AG08396 (cell line): ENCODE results near the gene CCL4L2.
"Not testable (repeated sequence)": the region's sequence is repeated elsewhere in the genome, so short reads cannot be mapped to it uniquely, and the experiment has no call there.

Source experiments
- DNase-seq: peaks from one replicate; pipeline ENCODE4 v3.0.0; 2012; ENCODE audit warnings: low spot score, mixed read lengths

Gene CCL4L2

DNA sequence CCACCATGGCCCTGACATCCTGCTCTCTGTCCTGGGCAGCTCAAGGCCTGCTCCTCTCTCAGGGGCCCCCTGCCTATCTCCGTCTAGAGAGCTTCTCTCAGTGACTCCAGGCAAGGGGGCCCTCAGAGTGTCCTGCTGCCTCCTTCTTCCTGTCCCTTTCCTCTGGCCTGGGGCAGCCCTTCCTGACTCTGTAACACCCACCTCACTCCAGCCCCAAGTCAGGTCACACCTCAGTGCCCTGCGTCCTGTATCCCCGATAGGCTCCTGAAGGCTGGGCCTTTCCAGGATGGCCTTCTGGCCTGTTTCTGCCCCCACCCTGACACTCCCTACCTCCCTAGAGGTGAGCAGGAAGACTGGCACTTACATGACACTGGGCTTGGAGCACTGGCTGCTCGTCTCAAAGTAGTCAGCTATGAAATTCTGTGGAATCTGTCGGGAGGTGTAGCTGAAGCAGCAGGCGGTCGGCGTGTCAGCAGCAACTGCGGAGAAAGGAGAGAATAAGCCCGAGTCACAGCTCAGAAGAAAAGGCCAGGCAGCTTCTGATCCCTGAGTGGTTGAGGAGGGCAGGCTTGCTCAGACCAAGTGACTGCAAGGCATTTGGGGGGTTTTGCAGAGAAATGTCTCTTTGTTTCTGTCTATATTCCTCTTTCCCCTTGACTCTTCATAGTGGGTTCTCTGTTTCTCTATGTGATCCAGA lies 15.3 kb upstream of the CCL4L2 start:
- DNase-seq, result no peak

- no peak for DNase-seq
Observed at GRCh38 chr17:36196131-36196486, 14.8 kb upstream of the CCL4L2 start.

DNA sequence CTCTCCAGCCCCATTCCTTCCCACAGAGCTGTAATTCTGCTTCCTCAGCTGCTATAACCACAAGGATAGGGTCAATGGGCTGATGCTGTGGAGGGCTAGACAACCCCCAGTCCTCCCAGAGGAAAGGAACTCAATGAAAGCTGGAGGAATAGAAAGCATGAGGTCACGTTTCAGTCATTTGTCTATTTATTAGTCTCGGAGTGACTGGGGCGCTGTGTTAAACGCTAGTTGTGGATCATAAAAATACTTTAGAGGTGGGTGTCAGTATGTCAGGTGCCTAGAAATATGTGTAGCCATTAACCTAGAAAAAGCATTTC lies 13.5 kb upstream of the CCL4L2 start:
- no peak for DNase-seq

DNA sequence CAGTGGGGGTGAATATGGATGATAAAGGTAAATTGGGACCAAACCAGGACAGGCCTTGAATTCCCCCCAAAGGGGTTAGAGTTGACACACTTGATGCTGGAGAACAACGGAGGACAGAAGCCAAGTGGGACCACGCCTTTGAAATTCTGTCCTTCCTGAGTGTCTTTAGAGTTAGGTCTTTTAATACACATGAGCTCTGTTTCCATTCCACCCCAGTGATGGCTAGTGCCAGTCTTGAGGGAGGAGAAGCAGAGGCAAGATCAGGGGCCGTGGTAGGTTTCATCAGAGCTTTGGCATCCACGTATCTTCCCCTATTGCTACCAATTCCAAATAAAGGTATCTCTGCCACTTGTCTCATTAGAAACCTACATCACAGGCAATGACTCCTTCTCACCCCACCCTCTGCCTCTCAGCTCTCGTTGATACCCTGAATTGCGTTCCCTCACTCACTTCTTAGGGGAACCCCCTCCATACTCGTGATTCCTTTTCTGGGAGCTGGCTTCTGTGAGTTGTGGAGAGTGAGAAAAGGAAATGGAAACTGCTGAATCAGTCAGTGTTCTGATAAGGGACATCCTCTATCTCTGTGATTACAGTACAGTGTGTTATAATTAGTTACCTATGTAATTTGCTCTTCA lies 11.9 kb upstream of the CCL4L2 start:
- DNase-seq, result no peak

GRCh38 chr17:36201102-36201501 lies 9.8 kb upstream of the CCL4L2 start:
- not testable (repeated sequence) for DNase-seq

GRCh38 chr17:36201506-36201905 lies 9.4 kb upstream of the CCL4L2 start:
- DNase-seq, result not testable (repeated sequence)

GRCh38 chr17:36203335-36203734 lies 7.5 kb upstream of the CCL4L2 start:
- no peak for DNase-seq

DNA sequence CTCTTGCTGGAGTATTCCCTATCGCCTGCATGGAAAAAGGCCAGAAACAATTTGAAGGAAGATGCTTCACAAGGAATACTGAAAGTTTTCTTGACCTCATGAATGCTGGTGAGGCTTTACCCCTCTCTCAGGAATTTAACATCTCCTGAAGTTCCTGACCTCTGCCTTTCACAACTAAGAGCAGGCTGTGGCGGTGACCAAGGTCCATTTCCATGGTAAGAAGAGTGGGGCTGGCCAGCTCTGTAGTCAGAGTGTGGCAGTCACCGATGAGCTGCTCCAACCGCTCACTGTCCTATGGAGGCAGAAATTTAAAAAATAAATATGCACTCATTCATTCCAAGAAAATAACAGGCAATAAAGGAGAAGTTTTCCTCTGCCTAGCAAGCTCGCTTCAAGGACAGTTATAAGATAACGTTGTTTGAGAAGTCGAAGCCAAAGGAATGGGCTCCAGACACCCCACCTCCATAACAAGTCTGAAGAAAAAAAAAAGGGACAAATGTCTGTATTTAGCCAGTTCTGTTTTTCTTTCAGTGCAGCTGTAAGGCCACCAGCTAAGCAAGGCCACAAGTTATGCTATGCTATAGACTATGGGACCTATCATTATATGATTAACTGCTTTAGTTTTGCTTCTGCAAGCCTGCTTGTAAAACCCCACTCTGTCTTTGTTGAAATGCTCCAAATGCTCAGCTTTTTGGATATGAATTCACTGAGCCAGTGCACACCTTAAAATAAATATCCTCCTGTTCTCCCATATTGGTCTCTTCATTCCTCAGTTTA lies 6.0 kb upstream of the CCL4L2 start:
- no peak for DNase-seq

- no peak for DNase-seq
Observed at GRCh38 chr17:36205637-36206485, 5.0 kb upstream of the CCL4L2 start.

- not testable (repeated sequence) for DNase-seq
Observed at GRCh38 chr17:36206486-36206821, 4.4 kb upstream of the CCL4L2 start.

GRCh38 chr17:36207383-36207782 lies 3.5 kb upstream of the CCL4L2 start:
- not testable (repeated sequence) for DNase-seq

- DNase-seq, result no peak
Observed at GRCh38 chr17:36209575-36209974, 1.3 kb upstream of the CCL4L2 start.

DNA sequence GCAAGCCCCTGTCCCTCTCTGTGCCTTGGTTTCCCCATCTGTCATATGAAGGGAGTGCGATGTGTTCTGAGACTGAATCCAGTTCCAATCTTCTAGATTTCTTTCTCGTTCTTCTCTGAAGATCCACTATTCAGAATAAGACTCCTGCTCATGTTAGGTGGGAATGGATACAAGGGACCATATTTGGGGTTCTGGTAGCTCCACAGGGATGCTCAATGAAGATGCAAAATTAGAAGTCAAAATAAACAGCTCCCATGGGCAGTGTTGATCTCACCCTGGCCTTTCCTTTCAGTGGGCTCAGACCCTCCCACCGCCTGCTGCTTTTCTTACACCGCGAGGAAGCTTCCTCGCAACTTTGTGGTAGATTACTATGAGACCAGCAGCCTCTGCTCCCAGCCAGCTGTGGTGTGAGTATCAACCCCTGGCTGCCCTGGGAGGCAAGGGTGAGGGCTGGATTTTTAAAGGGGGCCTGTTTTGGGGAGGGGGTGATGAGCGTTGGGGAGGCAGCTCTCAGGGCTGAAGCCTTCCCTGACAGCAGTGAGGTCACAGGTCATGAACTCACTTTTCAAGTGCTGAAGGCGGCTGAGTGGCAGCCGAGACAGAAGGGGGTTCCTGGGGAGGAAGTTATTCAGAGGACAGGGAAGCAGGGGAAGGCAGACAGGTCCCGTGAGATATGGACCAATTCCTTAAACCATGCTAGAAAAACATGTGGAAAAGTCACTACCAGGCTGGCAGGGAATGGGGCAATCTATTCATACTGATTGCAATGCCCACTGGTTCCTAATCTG lies 815 bp downstream of the CCL4L2 start:
- not testable (repeated sequence) for DNase-seq

- no peak for DNase-seq
Observed at GRCh38 chr17:36212272-36212605, 1.4 kb downstream of the CCL4L2 start.

DNA sequence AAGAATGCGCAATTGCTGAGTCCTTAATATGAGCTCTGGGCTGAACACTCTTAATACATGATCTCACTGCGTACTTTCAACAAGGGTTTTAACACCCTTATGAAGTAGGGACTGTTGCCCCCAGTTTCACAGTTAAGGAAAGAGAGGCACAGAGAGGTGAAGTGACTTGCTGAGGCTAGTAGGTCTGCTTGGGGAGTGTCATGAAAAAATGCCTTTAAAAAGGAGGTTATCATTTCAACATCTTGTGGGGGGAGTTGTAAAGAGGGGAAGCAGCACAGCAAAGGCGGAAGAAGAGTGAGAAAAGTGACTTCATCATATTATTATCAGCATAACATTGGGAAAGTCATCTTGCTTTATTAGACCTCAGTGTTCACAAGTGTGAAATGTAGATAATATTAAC lies 2.1 kb downstream of the CCL4L2 start:
- DNase-seq, result no peak

DNA sequence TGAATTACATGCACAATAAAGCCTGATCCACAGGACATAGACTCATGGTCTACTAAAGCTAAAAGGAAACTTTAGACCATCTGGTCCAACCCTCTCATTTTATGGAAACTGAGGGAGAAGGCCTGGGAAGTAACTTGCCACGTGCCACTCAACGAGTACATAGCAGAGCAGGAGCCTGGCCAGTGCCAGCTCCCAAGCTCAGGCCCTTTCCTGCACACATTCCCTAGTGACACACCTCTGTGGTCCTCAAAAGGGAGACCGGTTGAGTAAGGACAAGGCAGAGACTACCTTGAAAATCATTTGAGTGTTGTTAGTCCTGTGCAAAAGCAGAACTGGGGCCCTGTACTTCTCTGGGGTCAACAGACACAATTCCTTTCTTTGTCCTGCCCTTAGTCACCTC lies 2.8 kb downstream of the CCL4L2 start:
- no peak for DNase-seq

- DNase-seq, result no peak
Observed at GRCh38 chr17:36214918-36215317, 4.1 kb downstream of the CCL4L2 start.

DNA sequence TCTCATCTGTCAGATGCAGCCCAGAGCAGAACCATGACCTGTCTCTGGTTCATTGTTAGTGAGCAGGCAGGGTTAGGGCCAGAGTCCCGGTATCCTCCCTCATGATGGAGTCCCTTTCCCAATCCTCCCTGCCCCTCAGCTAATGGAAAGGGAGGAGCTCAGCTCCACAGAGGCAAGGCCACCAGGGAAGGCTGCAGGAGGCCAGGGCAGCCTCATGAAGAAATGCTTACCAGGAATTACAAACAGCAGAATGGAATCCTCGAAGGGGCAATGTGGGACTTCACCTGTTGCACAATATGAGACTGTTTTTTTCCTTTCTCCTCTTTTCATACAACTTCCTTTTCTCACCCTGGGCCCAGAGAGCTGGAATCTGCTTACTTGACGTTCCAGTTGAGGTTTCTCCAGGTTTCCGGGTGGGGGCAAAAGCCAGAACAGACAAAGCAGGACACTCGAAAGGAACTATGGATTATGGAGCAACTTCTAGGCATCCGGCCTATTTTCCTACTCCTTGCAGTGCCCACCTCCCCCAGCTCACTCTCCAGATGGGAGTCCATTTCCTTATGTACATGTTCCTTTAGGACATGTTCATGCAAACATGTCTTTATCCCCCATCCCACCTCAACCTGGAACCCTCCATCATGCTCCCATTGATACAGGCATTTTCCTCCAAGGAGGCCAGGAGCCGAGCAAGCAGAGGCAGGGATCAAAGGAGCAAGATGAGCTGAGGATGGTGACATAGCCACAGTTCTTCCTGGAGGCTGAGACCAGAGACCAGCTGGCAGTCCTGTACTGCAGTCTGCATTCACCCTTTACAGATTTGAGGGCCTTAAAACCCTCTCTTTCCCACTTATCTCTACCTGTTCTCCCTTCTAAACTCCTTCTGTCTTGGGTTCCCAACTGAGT lies 4.8 kb downstream of the CCL4L2 start:
- not testable (repeated sequence) for DNase-seq

GRCh38 chr17:36219556-36219955 lies 8.7 kb downstream of the CCL4L2 start:
- DNase-seq, result not testable (repeated sequence)

DNA sequence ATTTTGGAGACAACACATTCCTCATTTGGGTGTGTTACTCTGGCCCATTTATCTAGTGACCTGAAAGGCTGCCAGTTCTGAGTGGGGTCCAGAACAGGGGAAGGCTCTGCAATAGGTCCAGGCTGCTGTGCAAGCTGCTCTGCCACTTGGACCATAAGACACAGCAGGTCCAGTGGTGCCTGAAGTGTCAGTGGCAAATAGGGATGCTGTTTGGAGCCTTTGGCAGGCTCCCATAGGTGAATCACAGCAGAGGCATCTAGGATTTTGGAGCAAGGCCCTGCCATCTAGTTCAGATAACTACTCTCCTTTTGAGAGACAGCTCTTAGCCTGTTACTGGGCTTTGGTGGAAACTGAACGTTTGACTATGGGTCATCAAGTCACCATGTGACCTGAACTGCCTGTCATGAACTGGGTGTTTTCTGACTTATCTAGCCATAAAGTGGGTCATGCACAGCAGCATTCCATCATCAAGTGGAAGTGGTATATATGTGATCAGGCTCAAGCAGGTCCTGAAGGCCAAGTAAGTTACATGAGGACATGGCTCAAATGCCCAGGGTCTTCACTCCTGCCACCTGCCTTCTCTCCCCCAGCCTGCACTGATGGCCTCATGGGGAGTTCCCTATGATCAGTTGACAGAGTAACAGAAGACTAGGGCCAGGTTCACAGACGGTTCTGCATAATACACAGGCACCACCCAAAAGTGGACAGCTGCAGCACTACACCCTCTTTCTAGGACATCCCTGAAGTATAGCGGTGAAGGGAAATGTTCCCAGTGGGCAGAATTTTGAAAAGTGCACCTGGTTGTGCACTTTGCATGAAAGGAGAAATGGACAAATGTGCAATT lies 10.1 kb downstream of the CCL4L2 start:
- DNase-seq, result not testable (repeated sequence)
